ENCODE results near the gene TMCO5A. TPM values are rescaled to one million over a fixed set of nuclear protein-coding genes. Genes with fewer than 3 reads are reported as not detected.

TMCO5A gene
- polyA plus RNA-seq, 3 donors, result not detected

DNA sequence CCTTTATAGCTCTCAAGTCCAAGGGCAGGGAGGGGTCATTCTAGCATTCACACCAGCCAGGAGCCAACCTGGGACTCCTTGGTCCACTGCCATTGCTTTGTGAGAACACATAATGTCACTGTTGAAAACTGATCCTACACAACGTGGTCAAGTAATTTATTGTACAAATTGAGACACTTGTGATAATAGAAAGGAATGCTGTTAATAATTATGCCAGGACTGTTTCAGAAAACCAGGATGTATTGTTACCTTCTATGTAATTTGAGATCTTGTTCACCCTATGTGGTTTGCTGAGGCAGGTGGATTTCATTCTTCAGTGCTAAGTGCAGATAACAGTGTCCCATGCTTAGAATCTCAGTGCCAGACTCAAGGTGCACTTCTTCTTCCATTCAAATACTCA is 33.3 kb downstream of the TMCO5A start:
- DNase-seq (ENCODE audit: low read depth in 3 of 3, low spot score in 2 of 3), result no peak

DNA sequence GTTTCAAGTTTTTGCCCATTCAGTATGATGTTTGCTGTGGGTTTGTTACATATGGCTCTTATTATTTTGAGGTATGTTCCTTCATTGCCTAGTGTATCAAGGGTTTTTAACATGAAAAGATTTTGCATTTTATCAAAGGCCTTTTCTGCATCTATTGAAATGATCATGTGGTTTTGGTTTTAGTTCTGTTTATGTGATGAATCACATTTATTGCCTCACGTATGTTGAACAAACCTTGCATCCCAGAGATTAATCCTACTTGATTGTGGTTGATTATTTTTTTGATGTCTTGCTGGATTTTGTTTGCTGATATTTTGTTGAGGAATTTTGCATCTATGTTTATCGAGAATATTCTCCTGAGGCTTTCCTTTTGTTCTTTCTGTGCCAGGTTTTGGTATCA is 39.4 kb downstream of the TMCO5A start:
- DNase-seq (ENCODE audit: low read depth in 3 of 3, low spot score in 2 of 3), result no peak

DNA sequence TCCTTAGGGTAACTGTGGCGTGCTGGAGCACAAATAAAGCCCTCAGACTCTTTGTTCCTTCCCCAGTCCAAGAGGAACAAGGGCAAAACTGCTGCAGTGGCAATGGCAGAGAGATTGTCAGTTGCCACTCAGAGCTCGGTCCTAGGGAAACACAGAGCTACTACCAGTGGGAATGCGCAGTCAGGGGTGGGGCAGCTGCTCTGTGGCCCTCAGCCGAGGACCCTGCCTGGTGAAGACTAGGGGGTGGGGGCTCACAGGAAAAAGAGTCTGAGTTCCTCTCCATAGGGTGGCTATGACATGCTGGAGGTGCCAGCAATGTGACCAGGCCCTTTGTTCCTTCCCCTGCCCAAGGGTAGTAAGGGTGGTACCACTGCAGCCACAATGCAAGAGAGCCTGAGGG is 43.8 kb downstream of the TMCO5A start:
- no peak for DNase-seq (ENCODE audit: low read depth in 3 of 3, low spot score in 2 of 3)

GRCh38 chr15:37979671-37980409 is 45.4 kb downstream of the TMCO5A start:
- no peak for DNase-seq (ENCODE audit: low read depth in 3 of 3, low spot score in 2 of 3)

- no peak for DNase-seq (ENCODE audit: low read depth in 3 of 3, low spot score in 2 of 3)
Observed at GRCh38 chr15:37981201-37981600, 46.8 kb downstream of the TMCO5A start.

- DNase-seq (ENCODE audit: low read depth in 3 of 3, low spot score in 2 of 3), result no peak
Observed at GRCh38 chr15:37981775-37982174, 47.3 kb downstream of the TMCO5A start.

GRCh38 chr15:37984368-37984767 is 49.9 kb downstream of the TMCO5A start:
- no peak for DNase-seq (ENCODE audit: low read depth in 3 of 3, low spot score in 2 of 3)

DNA sequence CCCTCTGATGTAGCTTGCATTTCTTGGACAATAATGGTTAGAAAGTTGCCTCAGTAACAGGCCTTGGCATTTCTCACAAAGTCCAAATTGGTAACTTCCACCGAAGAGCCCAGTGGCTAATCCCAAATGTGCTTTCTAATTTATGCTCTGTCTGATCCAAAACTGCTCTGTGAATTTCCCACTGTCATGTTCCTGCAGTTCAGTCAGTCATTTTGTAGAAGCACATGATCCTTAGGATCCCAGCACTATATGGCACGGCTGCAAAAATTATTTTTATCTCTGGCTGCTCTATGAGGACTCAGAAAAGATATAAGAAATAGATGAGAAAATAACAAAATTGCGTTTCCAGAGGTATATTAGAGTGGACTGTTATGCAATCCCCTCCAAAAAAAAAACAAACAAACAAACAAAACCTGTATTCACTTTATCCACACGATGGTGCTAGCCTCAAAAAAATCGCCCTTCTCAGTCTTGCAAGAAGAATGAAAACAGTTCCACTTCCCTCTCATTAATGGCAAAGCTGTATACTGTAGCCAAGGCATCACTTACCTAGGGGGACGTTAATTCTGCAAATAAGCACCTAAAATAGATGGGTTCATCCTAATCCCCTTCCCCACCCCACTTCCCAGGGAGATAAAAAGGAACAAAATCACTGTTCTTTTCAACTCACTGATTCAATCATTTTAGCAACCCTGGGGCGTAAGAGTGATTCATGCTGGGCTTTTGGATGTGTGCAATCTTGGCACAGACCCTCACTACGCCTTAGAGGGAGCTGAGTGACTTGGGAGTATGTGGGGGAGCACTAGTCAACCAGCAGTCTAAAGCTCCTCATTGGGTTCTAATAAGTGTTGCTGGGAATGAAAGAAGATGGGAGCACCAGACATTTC is 61.3 kb downstream of the TMCO5A start:
- DNase-seq (ENCODE audit: low read depth in 3 of 3, low spot score in 2 of 3), result peak; percentile 53 to 54 (median 53)

Measured in right renal cortex interstitium (tissue), 3 donors.